Measurements from ENCODE around the gene C1QA. TPM values are rescaled to one million over a fixed set of nuclear protein-coding genes. Genes with fewer than 3 reads are reported as not detected.
"Not testable (repeated sequence)": the region's sequence is repeated elsewhere in the genome, so short reads cannot be mapped to it uniquely, and the experiment has no call there.

The C1QA gene
- total RNA-seq, 1 donor from 2014 or later = not detected

DNA sequence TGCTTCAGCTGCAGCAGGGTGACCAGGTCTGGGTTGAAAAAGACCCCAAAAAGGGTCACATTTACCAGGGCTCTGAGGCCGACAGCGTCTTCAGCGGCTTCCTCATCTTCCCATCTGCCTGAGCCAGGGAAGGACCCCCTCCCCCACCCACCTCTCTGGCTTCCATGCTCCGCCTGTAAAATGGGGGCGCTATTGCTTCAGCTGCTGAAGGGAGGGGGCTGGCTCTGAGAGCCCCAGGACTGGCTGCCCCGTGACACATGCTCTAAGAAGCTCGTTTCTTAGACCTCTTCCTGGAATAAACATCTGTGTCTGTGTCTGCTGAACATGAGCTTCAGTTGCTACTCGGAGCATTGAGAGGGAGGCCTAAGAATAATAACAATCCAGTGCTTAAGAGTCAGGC is 2.9 kb downstream of the C1QA start:
- intact Hi-C loops (cut with micrococcal nuclease) = no loop called here

DNA sequence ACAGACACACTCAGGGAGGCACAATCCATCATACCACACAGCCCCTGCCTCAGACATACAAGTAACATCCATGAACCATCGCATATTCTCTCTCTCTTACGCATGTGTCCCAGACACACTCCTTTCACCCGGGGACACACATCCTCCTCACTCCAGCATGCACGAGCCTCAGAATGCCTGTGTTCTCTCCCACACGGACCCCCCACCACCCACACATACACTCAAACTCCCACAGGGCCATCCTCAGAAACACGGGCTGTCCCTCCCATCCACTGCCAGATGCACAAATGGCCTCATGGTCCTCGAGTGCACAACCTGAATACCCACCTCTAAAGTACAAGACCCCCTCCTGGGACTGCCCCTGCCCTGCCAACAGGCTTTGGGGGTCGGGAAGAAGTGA is 4.8 kb downstream of the C1QA start:
- intact Hi-C loops (cut with micrococcal nuclease) = no loop called here

DNA sequence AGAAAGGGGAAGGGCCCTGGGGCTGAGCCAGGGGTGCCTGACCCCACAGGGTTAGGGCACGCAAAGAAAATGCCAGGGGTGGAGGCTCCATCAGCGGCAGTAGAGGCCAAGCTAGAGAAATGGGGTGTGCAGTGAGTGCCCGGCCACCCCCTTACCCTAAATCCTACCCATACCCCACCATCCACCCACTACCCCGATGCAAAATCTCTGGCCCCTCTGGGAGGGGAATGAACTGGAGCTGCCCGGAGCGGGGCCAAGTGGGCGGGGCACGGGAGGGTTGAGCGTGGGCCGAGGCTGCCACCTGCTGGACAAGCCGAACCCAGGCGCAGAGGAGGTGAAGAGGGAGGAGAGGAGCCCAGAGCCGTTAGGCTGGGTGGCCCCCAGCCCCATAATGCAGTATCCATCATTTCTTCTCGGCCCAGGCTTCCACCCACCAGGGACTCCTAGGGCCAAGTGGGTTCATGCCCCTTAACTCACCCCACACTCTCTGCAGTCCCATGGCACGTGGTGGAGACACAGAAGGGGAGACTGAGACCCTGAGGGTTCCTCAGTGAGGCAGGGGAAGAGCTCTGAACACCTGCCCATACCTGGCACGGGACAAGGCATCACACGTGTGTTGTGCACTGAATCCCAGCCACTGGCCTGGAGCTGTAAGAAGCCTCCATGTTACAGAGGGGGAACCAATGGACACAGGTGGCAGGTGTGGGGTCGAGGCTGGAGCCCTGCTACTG is 5.6 kb downstream of the C1QA start:
- intact Hi-C loops (cut with micrococcal nuclease) = loop anchor here (1.0 to 2.0 kb wide), 2 partner anchors 222 to 509 kb away; no protein-coding TSS in a partner anchor

DNA sequence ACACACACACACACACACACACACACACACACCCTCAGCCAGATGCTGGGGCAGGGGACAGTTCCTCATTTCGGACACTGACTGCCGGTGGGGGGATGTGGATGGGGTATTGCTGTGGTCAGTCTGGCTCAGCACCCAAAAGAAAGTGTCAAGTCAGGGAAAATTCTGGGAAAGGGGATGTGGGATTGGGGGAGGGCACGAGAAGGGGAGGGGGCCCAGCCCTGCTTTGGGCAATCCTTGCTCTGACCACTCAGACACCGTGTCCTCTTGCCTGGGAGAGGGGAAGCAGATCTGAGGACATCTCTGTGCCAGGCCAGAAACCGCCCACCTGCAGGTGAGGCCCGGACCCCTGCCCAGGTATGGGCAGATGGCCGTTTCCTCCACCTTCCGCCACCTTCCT is 7.0 kb downstream of the C1QA start, which contains the start of gene C1QC:
Gene C1QC, plus strand, starts transcription at position 253 of the 400 bp plus-strand sequence. CDS start 391 bp downstream, outside the sequence.
- intact Hi-C loops (cut with micrococcal nuclease) = loop anchor here (2.0 kb wide), 1 partner anchor 511 kb away; no protein-coding TSS in a partner anchor

DNA sequence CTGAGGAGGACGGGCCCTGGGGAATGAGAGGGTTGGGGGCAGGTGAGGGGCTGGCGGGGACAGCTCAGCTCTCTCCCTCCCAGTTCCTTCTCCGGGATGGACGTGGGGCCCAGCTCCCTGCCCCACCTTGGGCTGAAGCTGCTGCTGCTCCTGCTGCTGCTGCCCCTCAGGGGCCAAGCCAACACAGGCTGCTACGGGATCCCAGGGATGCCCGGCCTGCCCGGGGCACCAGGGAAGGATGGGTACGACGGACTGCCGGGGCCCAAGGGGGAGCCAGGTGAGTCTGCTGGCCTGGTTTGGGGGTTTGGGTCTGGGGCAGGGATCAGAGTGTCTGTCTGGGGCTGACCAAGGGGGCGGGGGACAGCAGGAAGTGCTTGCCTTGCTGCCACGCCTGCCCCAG is 7.5 kb downstream of the C1QA start:
- intact Hi-C loops (cut with micrococcal nuclease) = loop anchor here (2.0 kb wide), 1 partner anchor 511 kb away; no protein-coding TSS in a partner anchor

DNA sequence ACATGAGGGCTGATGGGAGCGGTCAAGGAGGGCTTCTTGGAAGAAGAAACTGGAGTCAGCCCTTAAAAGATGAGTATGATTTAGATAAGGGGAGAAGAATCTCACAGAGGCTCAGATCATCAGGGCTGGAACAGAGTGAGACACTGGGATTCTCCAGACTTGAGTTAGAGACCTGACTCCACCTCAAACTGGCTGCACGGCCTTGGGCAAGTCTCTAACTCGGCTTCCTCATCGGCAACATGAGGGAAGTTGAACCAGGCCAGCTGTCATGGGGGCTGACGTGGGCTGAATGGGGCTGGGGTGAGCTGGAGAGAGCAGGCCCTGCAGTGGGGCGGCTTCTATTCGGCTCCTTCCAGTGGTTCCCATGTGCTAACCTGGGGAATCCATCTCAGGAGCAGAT is 9.5 kb downstream of the C1QA start:
- intact Hi-C loops (cut with micrococcal nuclease) = no loop called here

DNA sequence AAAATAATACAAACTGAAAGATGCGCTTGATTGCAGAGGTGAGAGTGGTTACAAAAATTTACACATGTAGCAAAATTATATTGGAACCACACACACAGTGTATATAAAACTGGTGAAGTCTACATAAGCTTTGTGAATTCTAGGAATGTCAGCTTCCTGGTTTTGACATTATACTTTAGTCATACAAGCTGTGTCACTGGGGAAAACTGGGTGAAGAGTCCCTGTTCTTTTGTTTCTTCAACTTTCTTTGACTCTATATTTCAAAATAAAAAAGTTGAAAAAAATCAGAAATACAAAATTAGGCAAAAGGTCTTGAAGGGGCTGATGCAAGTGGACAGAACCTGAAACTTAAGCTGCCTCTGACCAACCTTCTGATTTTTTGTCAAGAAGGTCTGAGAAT is 10.0 kb downstream of the C1QA start:
- intact Hi-C loops (cut with micrococcal nuclease) = no loop called here

DNA sequence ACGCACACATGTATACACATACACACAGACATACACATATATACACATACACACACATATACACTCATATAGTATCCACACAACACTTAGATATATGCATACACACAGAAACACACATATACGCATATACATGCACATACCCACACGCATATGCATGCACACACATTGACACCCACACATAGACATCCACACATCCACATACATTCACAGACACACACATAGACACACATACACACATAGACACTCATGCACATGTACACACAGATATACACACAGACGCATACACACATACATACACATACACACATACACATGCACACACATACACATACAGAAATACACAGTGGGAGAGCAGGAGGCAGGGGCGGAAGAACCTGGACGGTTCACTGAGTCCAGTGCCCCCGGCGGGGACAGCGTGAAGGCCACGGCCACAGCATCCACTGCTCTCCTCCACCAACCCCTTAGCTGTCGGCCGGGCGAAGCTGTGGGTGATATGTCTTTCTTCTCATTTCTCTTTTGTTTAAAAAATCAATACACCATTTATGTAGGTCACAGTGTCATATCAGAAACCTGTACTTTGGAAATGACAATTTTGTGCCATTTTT is 13.8 kb downstream of the C1QA start:
- intact Hi-C loops (cut with micrococcal nuclease) = no loop called here

DNA sequence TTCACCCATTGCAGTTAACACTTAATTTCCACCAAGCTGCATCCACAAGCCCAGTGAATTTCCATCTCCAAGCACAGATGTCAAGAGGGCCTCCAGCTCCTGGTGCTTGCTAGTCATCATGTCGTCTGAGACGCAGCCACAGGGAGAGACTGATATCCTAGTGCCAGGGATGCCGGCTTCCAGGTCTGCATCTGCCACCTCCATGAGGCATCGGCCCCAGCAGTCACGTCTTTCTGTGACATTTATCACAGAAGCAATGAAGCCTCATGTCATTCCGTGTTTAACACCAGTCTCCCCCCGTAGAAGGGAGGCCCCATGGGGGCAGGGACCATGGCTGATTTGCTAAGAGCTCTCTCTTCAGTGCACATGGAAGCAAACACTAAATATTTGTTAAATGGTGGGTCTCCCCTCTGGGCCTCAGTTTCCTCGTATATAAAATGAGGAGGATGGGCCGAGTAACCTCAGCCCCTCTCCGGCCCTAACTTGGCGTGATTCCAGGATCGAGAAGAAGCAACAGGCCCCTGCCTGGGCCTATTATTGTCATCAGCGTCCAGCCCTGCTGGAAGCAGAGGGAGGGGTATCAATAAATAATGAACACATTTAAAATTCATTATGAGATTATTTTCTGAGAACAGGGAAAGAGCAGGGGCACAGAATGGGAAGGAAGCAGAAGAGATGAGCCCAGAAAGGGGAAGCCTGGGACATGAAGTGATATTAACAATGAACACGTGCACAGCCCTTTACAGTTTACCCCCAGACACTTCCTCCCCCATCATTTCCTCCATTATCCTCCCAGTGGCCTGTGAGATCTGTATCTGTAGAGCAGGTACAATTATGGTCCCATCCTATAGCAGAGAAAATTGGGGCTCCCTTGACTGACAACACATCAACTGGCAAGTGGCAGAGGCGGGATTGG is 15.8 kb downstream of the C1QA start:
- intact Hi-C loops (cut with micrococcal nuclease) = no loop called here

DNA sequence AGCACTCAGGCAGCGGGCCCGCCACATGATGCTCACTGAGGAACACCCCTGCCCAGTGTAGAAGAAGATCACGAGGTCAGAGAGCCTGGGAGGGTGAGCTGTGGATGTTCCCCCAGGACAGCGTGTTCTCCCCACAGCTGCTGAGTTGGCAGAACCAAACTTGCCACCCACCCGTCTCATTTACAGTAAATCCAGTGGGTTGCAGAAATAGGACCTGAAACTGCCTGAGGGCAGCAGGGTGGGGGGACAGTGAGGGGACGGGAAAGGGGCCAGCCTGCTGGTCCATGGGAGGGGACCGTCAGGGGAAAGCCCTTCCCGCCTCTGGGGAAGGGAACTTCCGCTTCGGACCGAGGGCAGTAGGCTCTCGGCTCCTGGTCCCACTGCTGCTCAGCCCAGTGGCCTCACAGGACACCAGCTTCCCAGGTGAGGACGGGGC is 16.5 kb downstream of the C1QA start, which contains the start of gene C1QB:
Gene C1QB, plus strand, starts transcription at position 356 of the 436 bp plus-strand sequence. CDS start 6,227 bp downstream, outside the sequence.
- intact Hi-C loops (cut with micrococcal nuclease) = no loop called here

DNA sequence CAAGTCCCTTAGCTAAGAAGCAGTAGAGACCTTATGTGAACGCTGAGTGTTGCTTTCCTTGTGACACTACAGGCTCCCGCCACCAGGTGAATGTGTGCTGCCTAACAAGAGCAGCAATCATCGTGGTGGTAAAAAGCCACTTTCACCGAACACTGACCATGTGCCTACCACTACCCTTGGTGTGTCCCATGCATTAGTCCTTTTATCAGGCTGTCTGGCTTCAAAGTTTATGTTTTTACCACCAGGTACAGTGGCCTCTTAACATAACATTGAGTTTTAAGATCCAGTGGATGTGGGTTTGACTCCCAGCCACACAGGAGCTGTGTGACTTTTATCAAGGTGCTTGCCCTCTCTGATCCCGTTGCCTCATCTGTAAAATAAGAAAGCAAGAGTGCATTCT is 18.3 kb downstream of the C1QA start:
- intact Hi-C loops (cut with micrococcal nuclease) = no loop called here

DNA sequence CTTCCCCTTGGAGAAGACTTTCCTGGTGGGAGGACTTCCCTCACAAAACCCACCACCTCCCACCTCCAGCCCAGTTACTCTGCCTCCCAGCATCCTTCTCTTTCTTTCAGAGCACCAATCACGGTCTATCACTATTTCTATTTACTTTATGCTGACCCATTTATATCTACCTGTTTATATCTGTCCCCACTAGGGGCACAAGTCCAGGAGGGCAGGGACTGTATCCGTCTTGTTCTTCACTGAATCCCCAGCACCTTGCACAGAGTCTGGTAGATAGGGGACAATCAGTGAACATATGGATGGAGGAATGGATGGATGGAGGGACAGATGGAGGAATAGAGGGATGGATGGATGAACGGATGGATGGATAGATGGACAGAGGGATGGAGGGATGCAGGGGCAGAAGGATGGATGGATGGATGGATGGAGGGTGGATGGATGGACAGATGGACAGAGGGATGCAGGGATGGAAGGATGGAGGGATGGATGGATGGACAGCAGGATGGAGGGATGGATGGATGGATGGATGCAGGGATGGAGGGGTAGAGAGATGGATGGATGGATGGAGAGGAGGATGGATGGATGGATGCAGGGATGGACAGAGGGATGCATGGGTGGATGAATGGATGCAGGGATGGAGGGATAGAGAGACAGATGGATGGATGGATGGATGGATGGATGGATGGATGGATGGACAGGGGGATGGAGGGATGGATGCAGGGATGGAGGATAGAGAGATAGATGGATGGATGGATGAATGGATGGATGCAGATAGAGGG is 22.1 kb downstream of the C1QA start:
- intact Hi-C loops (cut with micrococcal nuclease) = no loop called here

DNA sequence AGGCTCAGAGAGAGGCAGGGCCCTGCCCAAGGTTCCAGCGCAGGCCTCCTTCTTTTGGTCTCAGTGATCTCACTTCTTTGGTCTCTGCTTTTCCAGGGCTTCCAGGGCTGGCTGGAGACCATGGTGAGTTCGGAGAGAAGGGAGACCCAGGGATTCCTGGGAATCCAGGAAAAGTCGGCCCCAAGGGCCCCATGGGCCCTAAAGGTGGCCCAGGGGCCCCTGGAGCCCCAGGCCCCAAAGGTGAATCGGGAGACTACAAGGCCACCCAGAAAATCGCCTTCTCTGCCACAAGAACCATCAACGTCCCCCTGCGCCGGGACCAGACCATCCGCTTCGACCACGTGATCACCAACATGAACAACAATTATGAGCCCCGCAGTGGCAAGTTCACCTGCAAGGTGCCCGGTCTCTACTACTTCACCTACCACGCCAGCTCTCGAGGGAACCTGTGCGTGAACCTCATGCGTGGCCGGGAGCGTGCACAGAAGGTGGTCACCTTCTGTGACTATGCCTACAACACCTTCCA is 24.4 kb downstream of the C1QA start:
- intact Hi-C loops (cut with micrococcal nuclease) = no loop called here

DNA sequence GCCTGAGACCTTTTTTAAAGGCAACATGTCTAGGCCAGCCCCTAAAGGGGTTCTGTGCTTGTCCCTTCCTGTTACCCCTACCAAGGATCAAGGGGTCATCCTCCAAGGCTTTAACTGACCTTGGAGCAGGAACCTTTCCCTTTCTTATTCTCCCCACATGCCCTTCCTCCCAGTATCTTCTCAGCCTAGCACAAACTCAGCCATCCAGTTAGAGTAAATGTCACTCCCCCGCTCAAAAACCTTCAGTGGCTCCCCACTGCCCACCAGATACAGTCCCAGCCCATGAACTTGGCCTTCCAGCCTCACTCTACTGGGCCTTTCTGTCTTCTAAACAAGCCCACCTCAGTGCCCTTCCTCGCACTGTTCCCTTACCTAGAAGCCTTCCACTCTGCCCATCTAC is 25.5 kb downstream of the C1QA start:
- intact Hi-C loops (cut with micrococcal nuclease) = no loop called here

DNA sequence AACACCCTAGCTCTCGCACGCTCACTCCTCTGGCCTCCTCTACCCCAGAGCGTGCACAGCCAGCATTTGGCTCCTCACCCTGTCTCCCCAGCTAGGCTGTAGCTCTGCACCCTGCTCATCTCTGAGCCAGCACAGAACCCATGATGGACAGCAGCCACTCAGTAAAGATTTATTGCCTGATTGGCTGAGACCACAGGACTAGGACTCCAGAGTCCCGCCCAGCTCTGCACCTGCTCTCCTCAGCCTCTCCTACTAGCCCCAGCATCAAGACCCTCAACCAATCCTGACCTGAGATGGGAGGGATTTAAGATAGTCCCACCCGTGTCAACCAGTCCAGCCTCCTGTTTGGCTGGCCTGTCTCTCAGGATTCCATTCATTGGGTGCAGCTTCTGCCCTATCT is 25.9 kb downstream of the C1QA start:
- intact Hi-C loops (cut with micrococcal nuclease) = no loop called here

DNA sequence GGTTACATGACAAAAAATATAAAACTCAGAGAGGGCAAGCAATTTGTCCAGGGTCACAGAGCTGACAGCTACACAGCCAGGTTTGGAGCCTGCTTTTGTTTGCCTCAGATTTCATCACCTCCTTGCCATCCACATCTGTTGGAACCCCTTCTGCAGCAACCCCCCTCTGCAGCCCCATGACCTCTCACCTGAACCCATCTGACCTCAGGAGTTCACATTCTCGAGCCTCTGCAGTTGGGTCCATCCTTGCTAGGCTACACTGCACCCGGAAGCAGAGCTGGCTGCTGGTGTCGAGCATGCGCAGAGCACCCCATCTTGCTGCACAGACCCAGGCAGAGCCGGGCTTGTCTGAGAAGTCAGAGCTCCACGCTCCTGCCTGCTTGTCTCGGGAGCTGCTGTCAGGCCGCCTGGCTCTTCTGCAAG is 26.6 kb downstream of the C1QA start:
- intact Hi-C loops (cut with micrococcal nuclease) = no loop called here

DNA sequence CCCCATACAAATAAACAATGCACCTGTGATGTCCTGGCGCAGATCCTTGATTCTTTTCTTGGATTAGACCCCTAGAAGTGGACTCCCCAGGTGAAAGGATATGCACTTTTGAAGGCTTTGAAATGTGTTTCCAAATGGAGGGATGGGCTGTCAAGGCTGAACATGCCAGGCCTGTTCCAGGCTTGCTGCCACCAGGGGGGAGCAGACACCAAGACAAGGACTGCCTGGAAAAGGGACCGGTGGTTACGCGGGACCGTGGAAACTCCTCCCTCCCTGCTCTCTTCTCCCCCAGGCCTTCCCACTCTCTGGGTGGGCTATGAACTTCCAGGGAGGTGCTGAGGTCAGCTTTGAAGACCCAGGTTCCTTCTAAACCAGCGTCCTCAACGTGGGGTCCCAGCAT is 29.3 kb downstream of the C1QA start:
- intact Hi-C loops (cut with micrococcal nuclease) = no loop called here

DNA sequence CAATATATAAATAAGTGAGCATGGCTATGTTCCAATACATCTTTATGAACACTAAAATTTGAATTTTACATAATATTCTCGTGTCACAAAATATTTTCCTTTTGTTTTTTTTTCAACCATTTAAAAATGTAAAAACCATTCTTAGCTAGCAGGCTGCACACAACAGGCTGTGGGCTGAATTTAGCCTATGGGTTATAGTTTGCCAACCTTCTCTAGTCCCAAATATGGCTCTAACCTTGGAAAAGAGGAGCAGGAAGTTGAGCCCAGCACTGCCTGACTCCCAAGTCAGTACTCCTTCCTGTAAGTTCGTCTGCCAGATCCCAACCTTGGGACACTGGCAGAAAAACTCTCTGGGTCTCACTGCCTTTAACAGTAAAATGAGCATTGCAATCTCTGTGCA is 30.0 kb downstream of the C1QA start:
- intact Hi-C loops (cut with micrococcal nuclease) = no loop called here

DNA sequence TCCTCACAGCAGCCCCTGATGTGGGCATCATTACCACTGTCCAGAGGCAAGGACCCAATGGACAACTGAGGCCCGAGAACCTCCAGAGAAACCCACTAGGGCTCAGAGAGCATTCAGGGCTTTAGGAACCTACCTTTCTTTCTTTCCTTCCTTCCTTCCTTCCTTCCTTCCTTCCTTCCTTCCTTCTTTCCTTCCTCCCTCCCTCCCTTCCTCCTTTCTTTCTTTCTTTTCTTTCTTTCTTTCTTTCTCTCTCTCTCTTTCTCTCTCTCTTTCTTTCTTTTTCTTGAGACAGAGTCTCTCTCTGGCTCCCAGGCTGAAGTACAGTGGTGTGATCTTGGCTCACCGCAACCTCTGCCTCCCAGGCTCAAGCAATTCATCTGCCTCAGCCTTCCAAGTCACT is 32.4 kb downstream of the C1QA start:
- intact Hi-C loops (cut with micrococcal nuclease) = not testable (repeated sequence)

DNA sequence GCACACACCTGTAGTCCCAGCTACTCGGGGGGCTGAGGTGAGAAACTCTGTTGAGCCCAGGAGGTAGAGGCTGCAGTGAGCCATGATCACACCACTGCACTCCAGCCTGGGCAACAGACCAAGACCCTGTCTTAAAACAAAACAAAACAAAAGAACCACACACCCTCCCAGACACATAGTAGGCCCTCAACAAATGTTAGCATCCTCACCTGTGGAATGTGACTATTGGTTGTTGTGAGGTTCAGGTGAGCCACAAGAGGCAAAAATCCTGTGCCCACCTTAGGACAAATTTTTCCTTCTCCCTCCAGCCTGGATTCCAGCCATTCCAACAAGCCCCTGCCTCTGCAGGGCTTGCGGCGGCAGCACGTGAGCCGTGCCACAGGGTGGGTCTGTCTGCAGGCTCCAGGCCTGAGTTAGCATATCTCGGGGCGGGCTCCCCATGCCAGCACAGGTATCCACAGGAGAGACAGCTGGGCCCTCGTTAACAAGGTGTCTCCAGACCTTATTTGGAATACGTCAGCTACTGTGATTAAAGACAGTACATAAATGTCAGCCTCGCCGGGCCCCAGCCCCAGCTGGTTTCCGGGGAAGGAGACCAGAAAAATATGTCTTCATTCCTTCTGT is 34.0 kb downstream of the C1QA start:
- intact Hi-C loops (cut with micrococcal nuclease) = no loop called here

Measured in T-helper 2 cell treated with Interferon-gamma antibody and Interleukin-4, amounts not matched to agents 100 ng/mL and 5 ng/mL, for 36 hours (primary cell).